ENCODE data around the gene DAZAP1. TPM values are rescaled to one million over a fixed set of nuclear protein-coding genes. Genes with fewer than 3 reads are reported as not detected.

The DAZAP1 gene
- polyA plus RNA-seq, 5 donors, result 86.4 to 104 (median 87.9) TPM

- DNase-seq, result no peak
Measured at GRCh38 chr19:1373534-1374249, 33.7 kb upstream of the DAZAP1 start.

GRCh38 chr19:1374250-1374577 is 33.2 kb upstream of the DAZAP1 start:
- no peak for DNase-seq

GRCh38 chr19:1376415-1376805 is 31.0 kb upstream of the DAZAP1 start:
- DNase-seq, result no peak

- DNase-seq, result no peak
Measured at GRCh38 chr19:1377176-1377964, 30.0 kb upstream of the DAZAP1 start.

GRCh38 chr19:1377965-1378785 is 29.2 kb upstream of the DAZAP1 start:
- DNase-seq, result no peak

GRCh38 chr19:1379126-1379905 is 28.1 kb upstream of the DAZAP1 start:
- DNase-seq, result no peak

GRCh38 chr19:1379961-1380489 is 27.4 kb upstream of the DAZAP1 start:
- DNase-seq, result no peak

- DNase-seq, result no peak
Measured at GRCh38 chr19:1382250-1382649, 25.1 kb upstream of the DAZAP1 start.

- no peak for DNase-seq
Measured at GRCh38 chr19:1383017-1383311, 24.4 kb upstream of the DAZAP1 start.

GRCh38 chr19:1383312-1384084 is 23.9 kb upstream of the DAZAP1 start, which contains the start of gene NDUFS7:
NDUFS7 (plus strand) TSS chr19:1383907; CDS start chr19:1383927, 20 bp downstream.
- peak; percentile 92 to 96 for DNase-seq

- no peak for DNase-seq
Measured at GRCh38 chr19:1384085-1384462, 23.3 kb upstream of the DAZAP1 start.

- no peak for DNase-seq
Measured at GRCh38 chr19:1384478-1385110, 22.8 kb upstream of the DAZAP1 start.

GRCh38 chr19:1385816-1386215 is 21.6 kb upstream of the DAZAP1 start:
- no peak for DNase-seq

GRCh38 chr19:1386945-1387683 is 20.3 kb upstream of the DAZAP1 start:
- no peak for DNase-seq

- no peak for DNase-seq
Measured at GRCh38 chr19:1387684-1388636, 19.4 kb upstream of the DAZAP1 start.

GRCh38 chr19:1388637-1389026 is 18.8 kb upstream of the DAZAP1 start:
- DNase-seq, result no peak

GRCh38 chr19:1389033-1389940 is 18.1 kb upstream of the DAZAP1 start:
- DNase-seq, result no peak

Measured in right lung (tissue), 5 donors.